DMS79 (cell line): ENCODE measurements around the gene THBS3.
"Not testable (repeated sequence)": the region's sequence is repeated elsewhere in the genome, so short reads cannot be mapped to it uniquely, and the experiment has no call there.

Experiments
- DNase-seq: peaks from one replicate; lab custom pipeline; 2025; lab: John Stamatoyannopoulos, UW

The THBS3 gene

GRCh38 chr1:155235375-155235774, 27.7 kb upstream of the THBS3 start:
- DNase-seq = not testable (repeated sequence)

DNA sequence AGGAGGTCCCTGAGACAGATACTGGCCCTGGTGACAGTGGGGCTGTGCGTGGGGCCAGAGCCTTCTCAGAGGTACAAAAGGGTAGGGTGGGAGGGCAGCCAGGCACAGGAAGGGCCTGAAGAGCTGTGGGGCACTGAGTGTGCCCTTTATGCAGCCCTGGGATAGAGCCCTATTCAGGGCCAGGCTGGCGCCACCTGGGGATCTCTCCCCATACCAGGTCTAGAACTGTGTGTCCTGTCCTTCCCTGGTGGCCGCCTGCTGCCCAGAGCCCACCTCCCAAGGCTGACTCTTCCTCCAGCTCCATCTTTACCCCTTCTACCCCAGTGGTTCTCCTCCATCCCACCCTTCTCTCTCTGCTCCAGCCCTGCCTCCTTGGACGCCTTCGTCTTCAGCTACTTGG, 25.8 kb upstream of the THBS3 start:
- not testable (repeated sequence) for DNase-seq

GRCh38 chr1:155232001-155232978, 24.6 kb upstream of the THBS3 start:
- DNase-seq = not testable (repeated sequence)

GRCh38 chr1:155231302-155231701, 23.6 kb upstream of the THBS3 start:
- DNase-seq = not testable (repeated sequence)

GRCh38 chr1:155228096-155228427, 20.4 kb upstream of the THBS3 start:
- no peak for DNase-seq

- peak; percentile 99 for DNase-seq
Observed at GRCh38 chr1:155227261-155228095, 19.8 kb upstream of the THBS3 start.

DNA sequence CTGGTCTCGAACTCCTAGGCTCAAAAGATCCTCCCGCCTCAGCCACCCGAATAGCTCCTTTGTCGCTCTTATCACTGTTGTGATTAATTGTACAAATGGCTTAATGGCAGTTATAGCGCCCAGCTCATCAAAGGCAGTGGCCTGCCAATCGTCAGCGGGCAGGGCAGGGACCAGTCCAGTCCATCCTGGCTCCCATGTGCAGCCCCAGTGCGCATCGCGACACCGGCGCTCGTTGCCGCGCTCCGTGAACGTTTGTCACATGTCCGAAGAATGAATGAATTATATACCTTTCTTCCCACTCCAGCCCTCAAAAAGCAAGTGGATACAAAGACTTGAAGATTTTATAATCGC, 19.2 kb upstream of the THBS3 start:
- peak; percentile 33 for DNase-seq

DNA sequence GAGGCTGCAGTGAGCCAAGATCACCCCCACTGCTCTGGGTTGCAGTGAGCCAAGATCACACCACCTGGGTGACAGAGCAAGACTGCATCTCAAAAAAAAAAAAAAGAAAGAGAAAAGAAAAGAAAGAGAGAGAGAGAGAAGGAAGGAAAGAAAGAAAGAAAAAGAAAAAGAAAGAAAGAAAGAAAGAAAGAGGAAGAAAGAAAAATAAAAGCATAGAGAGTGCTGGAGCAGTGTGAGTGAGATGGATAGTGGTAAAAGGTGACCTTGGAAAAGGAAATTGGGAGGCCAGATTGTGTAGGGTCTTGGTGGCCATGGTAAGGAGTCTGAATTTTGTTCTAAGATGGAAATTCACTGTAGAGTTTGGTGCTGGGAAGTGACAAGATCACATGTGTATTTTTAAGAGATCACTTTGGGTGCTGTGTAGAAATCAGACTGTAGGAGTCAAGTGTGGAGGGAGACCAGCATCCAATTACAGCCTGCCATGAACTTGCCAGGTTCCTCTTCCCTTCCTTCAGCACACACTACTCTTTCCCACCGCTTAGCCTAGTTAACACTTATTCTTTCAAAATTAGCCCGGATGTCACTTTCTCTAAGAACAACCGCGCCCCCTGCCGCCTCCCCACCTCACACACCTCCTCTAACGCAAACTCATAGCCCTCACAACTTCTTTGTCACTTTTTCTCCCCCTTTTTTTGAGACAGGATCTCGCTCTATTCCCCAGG, 18.7 kb upstream of the THBS3 start:
- peak; percentile 46 for DNase-seq

DNA sequence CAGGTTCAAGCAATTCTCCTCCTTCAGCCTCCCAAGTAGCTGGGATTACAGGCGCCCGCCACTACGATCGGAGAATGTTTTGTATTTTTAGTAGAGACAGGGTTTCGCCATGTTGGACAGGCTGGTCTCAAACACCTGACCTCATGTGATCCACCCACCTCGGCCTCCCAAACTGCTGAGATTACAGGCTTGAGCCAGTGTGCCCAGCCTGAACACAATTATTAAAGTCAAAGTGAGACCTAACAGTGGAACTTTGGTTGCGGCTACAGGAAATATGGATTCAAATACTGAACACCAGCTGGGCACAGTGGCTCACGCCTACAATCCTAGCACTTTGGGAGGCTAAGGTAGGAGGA, 17.7 kb upstream of the THBS3 start:
- DNase-seq = not testable (repeated sequence)

- no peak for DNase-seq
Observed at GRCh38 chr1:155223047-155223446, 15.3 kb upstream of the THBS3 start.

GRCh38 chr1:155220211-155220965, 12.7 kb upstream of the THBS3 start:
- DNase-seq = not testable (repeated sequence)

GRCh38 chr1:155219592-155220031, 11.9 kb upstream of the THBS3 start:
- no peak for DNase-seq

- peak; percentile 6 for DNase-seq
Observed at GRCh38 chr1:155218854-155219591, 11.3 kb upstream of the THBS3 start.

DNA sequence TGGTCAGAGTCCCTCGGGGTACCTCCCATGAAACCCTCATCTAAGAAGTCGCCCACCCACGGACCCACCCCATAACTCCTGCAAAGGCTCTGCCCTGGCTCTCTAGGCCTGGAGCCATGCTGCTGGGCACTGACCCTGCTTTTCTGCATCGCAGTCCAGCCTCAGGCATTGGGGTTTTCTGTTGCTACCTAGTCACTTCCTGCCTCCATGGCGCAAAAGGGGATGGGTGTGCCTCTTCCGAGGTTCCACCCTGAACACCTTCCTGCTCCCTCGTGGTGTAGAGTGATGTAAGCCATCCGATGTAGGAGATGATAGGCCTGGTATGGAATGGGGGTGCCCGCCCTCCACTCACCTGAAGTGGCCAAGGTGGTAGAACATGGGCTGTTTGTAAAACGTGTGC, 7.0 kb upstream of the THBS3 start:
- not testable (repeated sequence) for DNase-seq

- not testable (repeated sequence) for DNase-seq
Observed at GRCh38 chr1:155212051-155212440, 4.3 kb upstream of the THBS3 start.

GRCh38 chr1:155211381-155212050, 3.8 kb upstream of the THBS3 start:
- DNase-seq = not testable (repeated sequence)

DNA sequence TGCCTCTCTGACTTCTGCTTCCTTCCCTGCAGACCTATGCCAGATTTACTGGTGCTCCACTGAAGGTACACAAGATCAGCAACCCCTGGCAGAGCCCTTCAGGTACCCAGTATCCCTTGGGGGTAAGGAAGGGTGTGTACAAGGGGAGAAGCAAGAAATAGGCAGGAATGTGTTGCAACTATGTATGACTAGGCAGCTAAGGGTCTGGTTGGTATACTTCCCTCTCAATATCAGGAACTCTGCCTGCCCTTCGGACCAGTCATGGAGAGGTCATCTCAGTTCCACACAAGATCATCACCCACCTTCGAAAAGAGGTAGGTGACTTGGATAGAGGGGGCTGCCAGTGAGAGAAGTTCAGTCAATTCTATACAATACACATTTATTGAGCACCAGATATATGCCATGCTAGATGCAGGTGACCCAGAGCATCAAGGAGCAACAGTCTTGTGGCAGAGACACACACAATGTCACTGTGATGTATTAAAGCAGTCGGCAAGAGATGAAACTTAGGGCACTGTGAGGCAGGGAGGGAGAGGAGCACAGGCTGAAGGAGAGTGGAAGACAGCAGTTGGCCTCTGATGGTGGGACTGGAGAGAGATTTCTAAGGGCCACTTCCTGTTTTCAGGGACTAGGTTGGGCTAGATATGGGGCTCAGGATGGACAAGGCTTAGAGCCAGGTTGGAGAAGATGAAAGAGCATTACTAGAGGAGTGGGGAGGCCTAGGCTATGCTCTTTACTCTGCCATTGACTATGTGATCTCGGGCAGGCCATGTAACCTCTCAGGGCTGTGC, 2.8 kb upstream of the THBS3 start:
- no peak for DNase-seq

DNA sequence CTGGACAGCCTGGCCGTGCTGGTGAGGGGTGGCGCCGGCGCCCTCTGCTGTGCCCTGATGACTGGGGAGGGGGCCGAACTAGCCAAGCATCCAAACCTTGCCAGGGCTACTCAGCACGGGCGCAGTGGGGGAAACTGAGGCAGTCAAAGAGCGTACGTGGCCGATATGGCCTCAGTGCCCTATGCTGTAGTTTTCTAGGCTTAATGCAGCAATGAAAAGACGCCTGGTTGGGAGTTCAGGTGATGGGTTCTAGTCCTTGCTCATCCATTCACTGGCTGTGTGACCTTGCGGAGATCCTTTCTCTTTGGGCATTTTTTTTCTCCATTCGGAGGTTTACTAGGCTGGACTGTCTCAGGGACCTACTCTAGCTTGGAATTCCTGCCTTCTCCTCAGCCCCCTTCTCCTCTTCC, 1.6 kb upstream of the THBS3 start:
- no peak for DNase-seq

DNA sequence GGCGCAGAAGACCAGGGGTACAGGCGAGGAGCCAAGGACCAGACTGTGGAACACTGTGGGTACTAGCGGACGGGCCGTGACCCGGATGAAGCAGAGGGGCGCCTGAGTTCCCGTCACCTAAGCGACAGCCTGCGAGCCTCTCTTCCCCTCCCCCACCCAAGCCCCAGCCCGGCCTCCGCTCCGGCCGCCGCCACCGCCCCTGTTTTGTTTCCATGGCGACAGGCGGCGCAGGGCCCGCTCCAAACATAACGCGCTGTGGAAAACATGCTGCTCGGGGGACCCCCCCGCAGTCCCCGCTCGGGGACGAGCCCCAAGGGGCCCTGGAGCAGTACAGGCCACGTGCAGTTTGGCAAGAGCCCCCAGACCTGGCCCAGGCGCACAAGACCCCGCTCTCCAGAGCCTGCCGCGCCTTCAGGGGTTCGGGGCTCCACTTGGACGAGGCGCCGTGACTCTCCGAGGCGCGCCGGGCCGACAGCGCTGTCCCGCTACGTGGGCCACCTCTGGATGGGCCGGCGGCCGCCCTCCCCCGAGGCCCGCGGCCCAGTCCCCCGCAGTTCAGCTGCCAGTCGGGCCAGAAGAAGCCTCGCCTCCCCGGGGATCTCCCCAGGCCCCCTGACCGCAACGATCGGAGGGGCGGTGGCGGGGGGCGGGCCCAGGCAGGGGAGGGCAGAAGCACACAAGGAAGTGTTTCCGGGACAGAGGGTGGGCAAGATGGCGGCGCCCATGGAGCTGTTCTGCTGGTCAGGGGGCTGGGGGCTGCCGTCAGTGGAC, 1.0 kb upstream of the THBS3 start, which contains the start of gene MTX1:
Gene MTX1, plus strand, starts transcription at position 155 of the 771 bp plus-strand sequence. Its CDS starts 110 bp downstream, at position 265.
- DNase-seq = peak; percentile 62
